Sigmoid colon (tissue), 4 donors: Measurements from ENCODE around the gene FHOD3.

Experiments used
- CTCF ChIP-seq, 4 experiments: fragments of 450-650 bp in 3 of 4; fragments of 200-600 bp in 1 of 4; IDR thresholded peaks; one replicate each; pipeline ENCODE4 v1.5.1; 2016 to 2019; ENCODE audit warnings: antibody characterized with exemption in 4 of 4, mild to moderate bottlenecking in 3 of 4, moderate library complexity in 2 of 4
- EP300 ChIP-seq, 4 donors: sonication (generic); formaldehyde crosslinking; IDR thresholded peaks; one replicate each; pipeline ENCODE4 v1.6.1; 2017; ENCODE audit warnings: antibody characterized with exemption in 4 of 4
- POLR2A ChIP-seq, 2 donors: fragments of 450-650 bp; IDR thresholded peaks; one replicate each; pipeline ENCODE4 v1.6.1; 2016; ENCODE audit warnings: antibody characterized with exemption in 2 of 2, mild to moderate bottlenecking in 2 of 2, moderate library complexity in 2 of 2

- TF ChIP-seq CTCF (IDR thresholded peaks at IDR 0.05) (no peak), POLR2A (IDR thresholded peaks at IDR 0.05) (no peak), EP300 (IDR thresholded peaks at IDR 0.05) (no peak)
Measured at GRCh38 chr18:36714476-36714875, 417.0 kb downstream of the FHOD3 start.
